NCI-H446 treated with DMSO at 0.1 percent for 48 hours (cell line): ENCODE data around the gene TLCD5.

ENCODE experiments used
- DNase-seq: peaks from one replicate; lab custom pipeline; 2025; lab: John Stamatoyannopoulos, UW

The TLCD5 gene

GRCh38 chr11:120337355-120338106, 12.4 kb downstream of the TLCD5 start:
- no peak for DNase-seq

- DNase-seq: no peak
These were observed 13.2 kb downstream of the TLCD5 start for GRCh38 chr11:120338107-120338933.

- DNase-seq: no peak
These were observed 14.3 kb downstream of the TLCD5 start for GRCh38 chr11:120339394-120339890.

GRCh38 chr11:120340529-120340928, 15.4 kb downstream of the TLCD5 start:
- no peak for DNase-seq

- DNase-seq: no peak
These were observed 17.1 kb downstream of the TLCD5 start for GRCh38 chr11:120342226-120342625.

- DNase-seq: no peak
These were observed 17.6 kb downstream of the TLCD5 start for GRCh38 chr11:120342678-120343077.

GRCh38 chr11:120343429-120343828, 18.3 kb downstream of the TLCD5 start:
- no peak for DNase-seq

GRCh38 chr11:120344302-120345004, 19.4 kb downstream of the TLCD5 start:
- DNase-seq: no peak

- DNase-seq: no peak
These were observed 21.1 kb downstream of the TLCD5 start for GRCh38 chr11:120346233-120346632.

- DNase-seq: no peak
These were observed 25.5 kb downstream of the TLCD5 start for GRCh38 chr11:120350637-120351036.

- DNase-seq: no peak
These were observed 27.3 kb downstream of the TLCD5 start for GRCh38 chr11:120352405-120352804.

- DNase-seq: no peak
These were observed 29.0 kb downstream of the TLCD5 start for GRCh38 chr11:120354068-120354467.

- DNase-seq: no peak
These were observed 29.7 kb downstream of the TLCD5 start for GRCh38 chr11:120354779-120355178.

GRCh38 chr11:120357620-120358019, 32.5 kb downstream of the TLCD5 start:
- DNase-seq: no peak

GRCh38 chr11:120358729-120359128, 33.6 kb downstream of the TLCD5 start:
- DNase-seq: no peak

GRCh38 chr11:120363436-120363835, 38.3 kb downstream of the TLCD5 start:
- no peak for DNase-seq

- no peak for DNase-seq
These were observed 40.4 kb downstream of the TLCD5 start for GRCh38 chr11:120365512-120365911.

GRCh38 chr11:120372296-120372695, 47.2 kb downstream of the TLCD5 start:
- no peak for DNase-seq

- no peak for DNase-seq
These were observed 50.0 kb downstream of the TLCD5 start for GRCh38 chr11:120375076-120375475.

- DNase-seq: no peak
These were observed 51.6 kb downstream of the TLCD5 start for GRCh38 chr11:120376547-120377182.

- DNase-seq: no peak
These were observed 53.4 kb downstream of the TLCD5 start for GRCh38 chr11:120378474-120378873.

GRCh38 chr11:120381401-120381800, 56.3 kb downstream of the TLCD5 start:
- DNase-seq: no peak
